LNCaP clone FGC (cell line): ENCODE data around the gene PAK6.
A peak's percentile ranks its signal among the peaks of the same experiment; 100 is the strongest.

ENCODE experiments used
- DNase-seq: peaks from one replicate; pipeline ENCODE4 v3.0.0-alpha.2; 2011; ENCODE audit warnings: low read depth
- H3K4me3 ChIP-seq: 2 replicates; pipeline ENCODE4 v1.5.1; 2011; ENCODE audit warnings: mild to moderate bottlenecking, low read depth, low read length, control low read depth
- CTCF ChIP-seq: IDR thresholded peaks from 2 replicates; pipeline ENCODE4 v1.5.1; 2012; ENCODE audit warnings: mild to moderate bottlenecking; ENCODE audit not compliant: control insufficient read depth, insufficient read depth; ENCODE audit errors: extremely low read depth

PAK6 gene

GRCh38 chr15:40286061-40286532, 47.2 kb downstream of the PAK6 start:
- no peak for TF ChIP-seq CTCF
- DNase-seq = no peak
- no peak overlapping the region for H3K4me3 ChIP-seq

- no peak for DNase-seq
- no peak for TF ChIP-seq CTCF
- H3K4me3 ChIP-seq = no peak overlapping the region
These were observed 47.9 kb downstream of the PAK6 start for GRCh38 chr15:40286794-40287193.

- H3K4me3 ChIP-seq = peak overlapping the region; percentile 25; the same call in 1 of the 2 replicates
- DNase-seq = no peak
- TF ChIP-seq CTCF = no peak
These were observed 48.6 kb downstream of the PAK6 start for GRCh38 chr15:40287505-40287904.

GRCh38 chr15:40287968-40288367, 49.1 kb downstream of the PAK6 start:
- peak overlapping the region; percentile 25; the same call in 1 of the 2 replicates for H3K4me3 ChIP-seq
- no peak for DNase-seq
- TF ChIP-seq CTCF = no peak

GRCh38 chr15:40289140-40289775, 50.4 kb downstream of the PAK6 start:
- peak; percentile 91 for DNase-seq
- H3K4me3 ChIP-seq = 0 out of 2 replicates have a peak overlapping the region, but pooled peaks have one; percentile 5
- TF ChIP-seq CTCF = peak; percentile 64

GRCh38 chr15:40290545-40290917, 51.7 kb downstream of the PAK6 start:
- H3K4me3 ChIP-seq = no peak overlapping the region
- TF ChIP-seq CTCF = no peak
- no peak for DNase-seq
